ENCODE data around the gene SFRP5. TPM values are rescaled to one million over a fixed set of nuclear protein-coding genes. Genes with fewer than 3 reads are reported as not detected.

Gene SFRP5
- total and polyA plus RNA-seq, 2 donors (not counting 3 experiments of a cell fraction or from before 2014, with no cell fraction given) = not detected

- Histone ChIP-seq H3K79me2 (ENCODE audit: control insufficient read depth, insufficient read depth, low read length) (no peaks in the 10 kb centered on the region), H3K27ac (ENCODE audit: insufficient read depth, low read depth, low read length) (no peak overlapping the region), H4K20me1 (replicated peaks; ENCODE audit: control insufficient read depth, extremely low read depth, insufficient read depth, low read length) (no peaks in the 10 kb centered on the region), H3K9me1 (replicated peaks; ENCODE audit: control insufficient read depth, extremely low read depth, insufficient read depth, low read length) (no peaks in the 10 kb centered on the region), H3K4me3 (replicated peaks in 1 of 3; ENCODE audit: insufficient read depth in 1 of 3, low read depth in 1 of 3, low read length in 3 of 3) (no peak overlapping the region), H3K27me3 (ENCODE audit: control insufficient read depth in 2 of 2, insufficient read depth in 2 of 2, low read length in 2 of 2) (no peaks in the 10 kb centered on the region), H3K4me1 (ENCODE audit: control insufficient read depth, extremely low read depth, insufficient read depth, low read length) (no peaks in the 10 kb centered on the region), H3K9ac (replicated peaks; ENCODE audit: extremely low read depth, insufficient read depth, low read length) (no peak overlapping the region), H2AFZ (ENCODE audit: low read depth, low read length) (no peak overlapping the region), H3K36me3 (ENCODE audit: control insufficient read depth in 2 of 2, extremely low read depth in 1 of 2, insufficient read depth in 2 of 2, low read length in 2 of 2) (no peaks in the 10 kb centered on the region), H3K9me3 (replicated peaks; ENCODE audit: control insufficient read depth, insufficient read depth, low read length) (no peaks in the 10 kb centered on the region), H3K4me2 (ENCODE audit: insufficient read depth, low read length) (no peak overlapping the region)
- BruUV-seq (replicated peaks) = no TSS peak
- CTCF ChIA-PET = no interaction called here
- POLR2A ChIA-PET = no interaction called here
- intact Hi-C loops (cut with micrococcal nuclease) = no loop called here
- TF ChIP-seq FOS (IDR thresholded peaks at IDR 0.05; ENCODE audit: borderline replicate concordance, insufficient read depth, low read length) (no peak), POLR2AphosphoS5 (IDR thresholded peaks at IDR 0.05; ENCODE audit: insufficient read depth, low read depth, low read length) (no peak), CTCF (IDR thresholded peaks at IDR 0.05; ENCODE audit: extremely low read depth in 1 of 2, insufficient read depth in 1 of 2, low read depth in 1 of 2, low read length in 2 of 2) (no peak), POLR2A (IDR thresholded peaks at IDR 0.05; ENCODE audit: low read depth, low read length) (no peak), JUN (IDR thresholded peaks at IDR 0.05; ENCODE audit: borderline replicate concordance, insufficient read depth, insufficient read length, low read depth) (no peak), MAX (IDR thresholded peaks at IDR 0.05; ENCODE audit: insufficient read depth, insufficient read length) (no peak), GATA2 (IDR thresholded peaks at IDR 0.05; ENCODE audit: insufficient read depth, insufficient read length, low read depth, low read length) (no peak), EZH2 (IDR thresholded peaks at IDR 0.05; ENCODE audit: borderline replicate concordance, low read depth, low read length, severe bottlenecking) (no peak), MYC (IDR thresholded peaks at IDR 0.05; ENCODE audit: low read depth, low read length) (no peak)
- FAIRE-seq (no peak), DNase-seq (ENCODE audit: low read depth, low spot score) (no peak)
- dilution Hi-C loops (cut with MboI; ENCODE audit: extremely low pct_ligation_motif_present, low sequenced_read_pairs) = no loop called here
These were observed 48.4 kb upstream of the SFRP5 start for GRCh38 chr10:97820096-97820704.

Measured in endothelial cell of umbilical vein (primary cell).